Neural cell (in vitro differentiated cells): ENCODE measurements around the gene TMX4.

Experiments
- CTCF ChIP-seq: fragments of 450-650 bp; IDR thresholded peaks from 2 replicates; pipeline ENCODE4 v1.5.1; 2014; ENCODE audit warnings: antibody characterized with exemption, mild to moderate bottlenecking, moderate library complexity; ENCODE audit not compliant: poor library complexity, severe bottlenecking
- EP300 ChIP-seq: fragments of 450-650 bp; conservative IDR thresholded peaks from 2 replicates; pipeline ENCODE4 v1.6.1; 2014; ENCODE audit warnings: antibody characterized with exemption, mild to moderate bottlenecking, moderate library complexity; ENCODE audit not compliant: poor library complexity, severe bottlenecking
- EZH2 ChIP-seq: fragments of 200-600, 300-800 bp; shearing (Covaris generic), sonication (generic); IDR thresholded peaks from 2 replicates; pipeline ENCODE4 v1.6.1; 2014; ENCODE audit warnings: antibody characterized with exemption, low read length, borderline replicate concordance, mild to moderate bottlenecking; ENCODE audit not compliant: insufficient read depth, poor library complexity, severe bottlenecking
- MXI1 ChIP-seq: fragments of 450-650 bp; conservative IDR thresholded peaks from 2 replicates; pipeline ENCODE4 v1.6.1; 2014; ENCODE audit warnings: antibody characterized with exemption, mild to moderate bottlenecking; ENCODE audit not compliant: poor library complexity, severe bottlenecking
- POLR2AphosphoS5 ChIP-seq: IDR thresholded peaks from 2 replicates; pipeline ENCODE4 v1.6.1; 2012
- REST ChIP-seq: IDR thresholded peaks from 2 replicates; pipeline ENCODE4 v1.6.1; 2012; ENCODE audit warnings: borderline replicate concordance
- SMC3 ChIP-seq: fragments of 450-650 bp; conservative IDR thresholded peaks from 2 replicates; pipeline ENCODE4 v1.6.1; 2014; ENCODE audit warnings: antibody characterized with exemption, mild to moderate bottlenecking, moderate library complexity; ENCODE audit not compliant: poor library complexity
- TAF1 ChIP-seq: IDR thresholded peaks from 2 replicates; pipeline ENCODE4 v1.6.1; 2012; ENCODE audit warnings: low read depth

- TF ChIP-seq CTCF = no peak
- TF ChIP-seq EZH2 = no peak
- TF ChIP-seq EP300 = no peak
- no peak for TF ChIP-seq POLR2AphosphoS5
- TF ChIP-seq TAF1 = no peak
- no peak for TF ChIP-seq MXI1
- no peak for TF ChIP-seq REST
- no peak for TF ChIP-seq SMC3
Measured at GRCh38 chr20:7993238-7993637, 26.3 kb downstream of the TMX4 start.
